Activated CD4-positive, alpha-beta T cell treated with anti-CD3 and anti-CD28 coated beads for 48 hours (primary cell): Measurements from ENCODE around the gene SEC61A1.

Experiments
- DNase-seq: peaks from one replicate; pipeline ENCODE4 v3.0.0-alpha.2; 2020

The SEC61A1 gene

DNA sequence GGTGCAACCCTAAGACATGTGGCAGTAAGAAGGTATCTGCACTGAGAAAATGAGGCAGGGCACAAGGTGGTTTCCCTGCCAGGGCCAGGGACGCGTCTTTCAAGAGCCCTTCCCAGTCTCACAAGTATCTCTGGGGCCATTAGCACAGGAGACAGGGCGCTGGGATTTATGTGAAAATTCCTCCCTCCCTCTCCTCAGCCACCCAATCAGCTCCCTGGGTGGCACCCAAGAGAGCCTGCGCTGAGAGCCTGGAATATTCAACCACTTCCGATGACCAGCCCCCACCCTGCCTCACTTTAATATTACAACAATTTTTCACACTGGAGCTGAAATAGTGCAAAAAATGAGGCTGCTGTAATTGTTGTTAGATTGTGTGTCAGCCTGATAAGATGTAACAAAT is 26.1 kb downstream of the SEC61A1 start:
- DNase-seq, result no peak

DNA sequence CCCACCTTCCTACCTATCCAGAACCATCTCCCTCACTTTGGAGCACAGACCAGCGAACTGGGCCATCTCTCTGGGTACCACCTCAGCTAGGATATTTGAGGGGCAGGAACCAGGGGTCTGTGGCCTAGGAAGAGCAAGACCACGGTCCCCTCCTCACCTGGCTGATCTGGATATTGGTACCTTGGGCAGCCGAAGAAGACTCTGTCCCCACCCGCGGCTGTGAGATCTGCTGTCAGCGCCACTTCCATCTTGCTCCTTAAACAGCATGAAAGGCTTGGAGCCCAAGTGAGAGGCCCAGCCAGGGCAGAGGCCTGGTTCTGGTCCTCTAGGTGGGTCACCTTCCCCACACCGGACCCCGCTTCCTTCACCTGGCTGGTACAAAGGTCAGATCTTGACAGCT is 26.6 kb downstream of the SEC61A1 start:
- DNase-seq, result no peak

DNA sequence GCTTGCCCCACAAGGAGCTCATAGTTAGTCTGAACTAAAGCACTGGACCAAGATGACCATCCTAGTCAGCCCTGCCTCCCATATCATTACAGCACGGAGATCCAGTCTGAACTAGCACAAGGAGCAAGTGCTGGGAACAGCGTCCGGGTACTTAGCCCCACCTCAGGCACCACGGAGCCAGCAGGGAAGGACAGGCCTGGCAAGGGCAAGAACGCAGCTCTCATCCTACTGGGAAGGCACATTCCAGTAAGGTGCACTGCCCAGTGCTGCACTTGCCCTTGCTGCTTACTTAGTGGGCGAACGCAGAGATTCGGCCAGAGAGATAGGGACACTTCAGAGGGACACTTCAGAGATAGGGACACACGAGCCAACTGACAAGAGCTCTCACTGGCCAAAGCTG is 27.6 kb downstream of the SEC61A1 start:
- no peak for DNase-seq

DNA sequence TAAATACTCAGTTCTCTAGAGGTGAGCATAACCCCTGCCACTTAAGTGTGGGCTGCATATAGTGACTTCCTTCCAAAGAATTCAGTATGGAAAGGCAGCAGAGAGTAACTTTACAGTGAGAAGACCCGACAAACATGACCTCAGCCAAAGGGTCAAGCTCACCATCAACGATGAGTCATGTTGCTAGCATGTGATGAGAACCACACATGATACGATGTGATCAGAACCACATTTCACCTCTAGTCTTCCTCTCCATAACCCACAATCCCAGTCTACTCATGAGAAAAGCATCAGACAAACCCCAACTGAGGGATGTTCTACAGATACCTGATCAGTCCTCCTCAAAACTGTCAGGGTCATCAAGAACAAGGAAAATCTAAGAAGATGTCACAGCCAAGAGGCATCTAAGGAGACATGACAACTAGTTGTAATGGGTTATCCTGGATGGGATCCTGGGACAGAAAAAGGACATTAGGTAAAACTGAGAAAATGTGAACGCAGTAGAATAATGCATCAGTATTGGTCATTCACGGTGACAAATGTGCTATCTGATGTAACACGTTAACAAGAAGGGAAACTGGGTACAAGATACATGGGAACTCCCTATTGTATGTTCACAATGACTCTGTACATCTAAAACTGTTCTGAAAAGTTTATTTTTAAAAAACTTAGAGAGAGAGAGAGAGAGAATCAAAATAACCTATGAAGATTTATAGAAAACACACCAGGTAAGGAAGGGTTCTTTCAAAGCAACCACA is 28.3 kb downstream of the SEC61A1 start:
- no peak for DNase-seq

DNA sequence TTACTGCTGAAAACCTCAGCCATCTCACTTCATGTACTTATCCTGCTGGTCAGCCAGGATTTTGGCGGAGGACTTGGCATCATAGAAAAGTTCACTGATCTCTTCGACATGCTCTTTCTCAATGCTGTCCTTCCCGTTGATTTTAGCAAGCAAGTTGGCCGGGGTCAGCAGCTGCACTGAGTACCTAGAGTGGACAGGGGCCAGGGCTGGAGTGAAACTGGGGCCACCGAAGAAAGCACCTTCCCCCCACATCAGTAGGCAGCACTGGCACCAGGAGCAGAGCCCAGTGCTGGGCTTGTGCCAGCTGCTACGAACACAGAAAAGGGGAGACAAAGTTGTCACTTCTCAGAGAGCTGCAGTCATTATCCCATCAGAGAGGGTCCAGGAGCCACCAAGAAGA is 29.0 kb downstream of the SEC61A1 start:
- DNase-seq, result no peak

DNA sequence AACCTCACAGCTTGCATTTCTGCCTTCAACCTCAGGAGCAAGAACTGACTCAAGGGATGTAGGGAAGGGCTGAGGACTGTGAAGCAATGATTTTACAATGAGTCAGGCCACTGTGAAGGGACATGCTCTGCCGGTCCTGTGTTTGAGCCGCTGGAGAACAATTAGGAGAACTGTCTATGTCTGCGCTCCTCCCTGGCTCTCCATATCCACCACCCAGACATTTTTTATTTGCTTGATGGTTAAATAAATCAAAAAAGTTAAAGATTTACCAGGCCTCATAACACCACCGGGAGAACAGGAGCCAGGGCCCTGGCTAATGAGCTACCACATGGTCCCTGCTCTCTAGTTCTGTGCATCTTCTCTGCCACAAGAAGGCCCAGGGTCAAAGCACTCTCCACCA is 29.6 kb downstream of the SEC61A1 start:
- no peak for DNase-seq

DNA sequence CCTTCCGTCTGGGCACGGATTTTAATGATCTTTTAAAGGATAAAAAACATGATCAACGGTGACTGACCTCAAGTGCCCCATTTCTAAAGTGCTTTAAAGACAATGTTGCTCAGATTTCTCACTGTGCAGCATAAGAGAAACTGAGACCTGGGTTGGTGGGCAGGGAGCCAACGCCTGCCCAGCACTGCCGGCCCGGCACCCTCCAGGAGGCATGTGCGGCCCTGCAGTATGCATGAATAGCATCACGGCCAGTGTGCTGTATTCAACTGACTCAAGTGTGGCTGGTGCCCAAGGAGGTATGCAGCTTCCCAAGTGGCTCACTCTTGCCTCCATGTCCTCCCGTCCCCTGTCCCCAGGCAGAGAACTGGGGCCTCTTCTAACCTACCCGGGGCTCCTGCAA is 30.3 kb downstream of the SEC61A1 start:
- no peak for DNase-seq

DNA sequence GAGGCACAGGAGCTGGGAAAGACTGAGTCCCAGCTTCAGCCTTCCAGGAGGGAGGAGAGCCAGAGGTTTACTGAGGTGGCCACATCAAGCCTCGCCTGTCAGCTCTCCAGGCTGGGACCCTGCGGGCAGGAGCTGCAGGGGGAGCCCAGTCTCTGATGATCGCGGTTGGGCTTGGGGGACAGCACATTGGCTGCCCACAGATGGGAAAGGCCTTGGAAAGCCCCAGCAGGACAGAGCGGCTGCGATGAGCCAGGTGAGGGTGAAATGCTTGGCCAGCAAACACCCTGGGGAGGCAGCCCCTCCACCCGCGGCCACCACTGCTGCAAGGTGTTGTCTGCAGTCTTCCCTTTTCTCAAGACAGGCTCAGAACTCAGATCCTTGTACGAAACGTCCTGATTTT is 31.2 kb downstream of the SEC61A1 start:
- no peak for DNase-seq

DNA sequence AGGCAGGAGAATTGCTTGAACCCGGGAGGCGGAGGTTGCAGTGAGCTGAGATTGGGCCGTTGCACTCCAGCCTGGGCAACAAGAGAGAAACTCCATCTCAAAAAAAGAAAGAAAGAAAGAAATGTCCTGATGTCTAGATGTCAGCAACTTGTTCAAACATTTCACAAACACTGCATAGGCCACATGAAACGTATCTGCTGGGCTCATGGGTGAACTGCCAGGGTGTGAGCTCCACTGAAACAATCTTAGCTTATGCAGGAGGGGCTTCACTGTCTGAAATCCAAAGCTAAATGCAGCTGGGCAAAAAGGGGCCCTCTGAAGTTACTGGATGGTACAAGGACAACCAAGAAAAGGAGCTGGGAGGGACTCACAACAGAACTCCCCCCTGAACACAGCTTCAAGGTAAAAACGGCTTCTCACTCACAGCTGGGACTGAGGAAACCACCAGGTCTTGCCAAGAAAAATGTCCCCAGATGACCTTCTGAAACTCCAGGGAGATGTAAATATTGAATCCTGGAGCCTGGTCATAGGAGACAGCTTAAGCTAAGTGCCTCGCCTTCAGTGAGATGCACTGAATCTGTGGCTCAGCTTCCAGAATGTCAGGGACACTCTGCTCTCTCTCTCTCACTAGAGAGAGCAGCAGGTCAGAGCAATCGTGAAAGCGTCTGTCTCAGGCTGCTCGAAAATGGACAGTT is 31.9 kb downstream of the SEC61A1 start:
- DNase-seq, result no peak

DNA sequence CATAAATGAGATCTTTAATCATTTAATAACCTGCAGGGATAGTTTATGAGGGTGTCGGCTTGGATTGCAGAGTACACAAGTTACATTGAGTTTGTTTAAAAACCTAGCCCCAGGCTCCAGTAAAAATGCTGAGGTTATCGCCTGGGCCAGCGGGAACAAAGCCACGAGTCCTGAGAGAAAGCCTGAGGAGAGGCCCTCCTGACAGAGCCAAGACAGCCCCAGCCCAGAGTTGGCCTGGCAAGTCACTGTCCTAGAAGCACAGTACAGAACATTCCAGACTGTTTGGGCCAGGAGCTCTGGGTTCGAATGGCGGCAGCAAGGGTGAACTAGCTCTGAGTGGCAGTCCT is 32.4 kb downstream of the SEC61A1 start:
- no peak for DNase-seq

DNA sequence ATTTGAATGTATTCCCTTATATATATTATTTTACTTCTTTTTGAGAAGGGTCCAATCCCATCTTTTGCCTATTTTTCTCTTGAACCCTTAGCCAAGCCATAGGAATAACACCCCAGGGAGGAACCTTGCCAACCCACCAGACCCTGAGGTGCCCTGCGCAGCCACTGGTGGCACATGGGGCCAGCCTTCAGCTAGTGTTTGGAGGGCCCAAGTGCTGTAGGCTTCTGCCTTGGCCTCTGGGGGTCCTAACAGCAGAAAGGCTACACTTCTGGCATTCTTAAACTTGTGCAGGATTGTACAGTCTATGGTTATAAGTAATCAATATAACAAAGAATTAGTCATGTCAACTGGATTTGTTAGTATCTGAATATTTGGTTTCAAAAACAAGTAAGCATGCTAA is 36.9 kb downstream of the SEC61A1 start:
- no peak for DNase-seq

DNA sequence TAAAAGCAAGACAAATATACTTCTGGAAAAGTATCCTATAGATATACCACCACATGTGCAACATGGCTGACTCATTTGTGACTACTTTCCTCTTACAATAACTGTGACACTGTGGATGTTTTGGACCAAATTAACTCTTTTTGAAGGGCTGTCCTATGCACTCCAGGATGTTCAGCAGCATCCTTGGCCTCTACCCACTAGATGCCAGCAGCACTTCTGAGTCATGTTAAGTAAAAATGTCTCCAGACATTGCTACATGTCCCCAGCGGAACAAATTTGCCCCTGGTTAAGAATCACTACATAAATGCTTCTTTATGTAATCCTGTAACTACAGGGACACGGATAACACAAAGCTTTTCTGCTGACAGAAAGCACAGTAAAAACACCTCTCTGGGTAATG is 39.3 kb downstream of the SEC61A1 start:
- DNase-seq, result no peak

DNA sequence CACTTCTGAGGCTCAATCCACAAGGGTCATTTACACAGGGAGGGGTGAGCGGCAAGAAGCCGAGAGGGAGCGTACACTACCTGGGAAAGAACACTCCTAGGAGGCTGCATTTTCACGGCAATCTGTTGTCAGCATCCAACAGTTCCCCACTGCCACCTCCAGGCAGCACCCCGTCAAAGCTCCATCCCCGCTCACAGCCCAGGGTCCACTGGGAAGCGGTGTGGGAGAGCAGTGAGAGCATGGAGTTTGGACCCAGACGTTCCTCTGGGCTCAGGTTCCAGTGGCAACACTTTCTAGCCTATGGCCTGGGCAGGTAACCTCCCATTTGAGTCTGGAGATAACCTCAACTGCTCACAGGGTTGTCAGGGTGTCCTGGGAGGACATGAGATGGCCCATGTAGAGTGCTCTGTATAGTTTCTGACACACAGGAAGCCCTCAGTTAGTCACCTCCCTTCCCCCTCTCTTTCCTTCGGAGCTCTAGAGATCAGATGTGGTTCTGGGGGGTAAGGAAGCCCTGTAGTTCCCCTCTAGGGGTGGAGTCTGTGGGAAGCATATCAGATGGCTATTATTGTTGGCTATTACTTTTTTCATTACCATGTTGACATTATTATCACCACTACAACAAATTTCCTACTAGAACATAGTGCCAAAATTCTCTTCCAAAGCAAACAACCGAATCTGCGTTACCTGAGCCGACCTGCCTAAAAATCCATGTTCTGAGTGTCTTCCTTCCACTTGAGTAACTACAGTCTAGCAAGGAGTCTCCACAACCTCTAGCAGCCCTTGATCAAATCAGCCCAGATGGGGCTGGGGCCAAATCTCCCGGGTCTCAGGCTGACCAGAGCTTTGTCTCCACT is 42.3 kb downstream of the SEC61A1 start:
- DNase-seq, result no peak

DNA sequence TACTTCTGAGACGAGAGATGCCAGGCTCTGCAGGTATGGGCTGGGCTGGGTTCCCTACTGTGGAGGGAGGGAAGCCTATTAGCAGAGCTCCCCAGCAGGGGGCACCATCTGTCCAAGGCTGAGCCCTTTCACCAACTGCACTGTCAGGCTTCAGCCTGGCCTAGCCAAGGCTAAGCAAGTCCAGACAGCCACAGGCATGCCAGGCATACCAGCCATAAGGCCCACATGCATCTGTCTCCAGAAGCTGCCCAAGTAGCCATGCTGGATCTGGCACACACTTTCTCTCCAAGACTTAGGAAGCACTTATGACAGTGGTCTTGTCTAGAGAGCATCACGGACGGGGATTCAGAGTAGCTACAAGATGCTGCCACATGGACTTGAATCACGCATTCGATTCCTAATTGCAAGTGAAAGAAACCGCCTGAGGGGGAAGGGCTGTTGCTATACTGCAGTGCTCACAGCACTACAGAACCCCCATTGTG is 43.0 kb downstream of the SEC61A1 start:
- DNase-seq, result peak; percentile 84

DNA sequence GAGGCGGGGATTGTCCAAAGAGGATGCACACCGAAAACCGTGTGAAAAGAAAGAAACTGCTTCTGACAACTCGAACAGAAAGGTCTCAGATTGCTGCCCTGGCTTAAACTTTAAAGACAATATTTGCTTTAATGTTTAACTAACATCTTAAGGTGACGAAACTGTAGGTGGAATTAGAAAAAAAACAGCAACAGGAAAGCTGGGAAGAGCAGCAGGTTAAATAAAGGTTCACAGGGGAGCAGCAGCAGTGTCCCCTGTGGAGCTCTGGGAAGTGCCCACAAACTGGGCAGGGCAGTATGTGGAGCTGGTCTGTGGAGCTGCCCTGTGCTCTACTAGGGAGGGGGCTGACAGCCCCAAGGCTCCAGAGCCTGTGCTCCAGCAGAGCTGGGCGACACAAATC is 46.0 kb downstream of the SEC61A1 start:
- DNase-seq, result no peak

DNA sequence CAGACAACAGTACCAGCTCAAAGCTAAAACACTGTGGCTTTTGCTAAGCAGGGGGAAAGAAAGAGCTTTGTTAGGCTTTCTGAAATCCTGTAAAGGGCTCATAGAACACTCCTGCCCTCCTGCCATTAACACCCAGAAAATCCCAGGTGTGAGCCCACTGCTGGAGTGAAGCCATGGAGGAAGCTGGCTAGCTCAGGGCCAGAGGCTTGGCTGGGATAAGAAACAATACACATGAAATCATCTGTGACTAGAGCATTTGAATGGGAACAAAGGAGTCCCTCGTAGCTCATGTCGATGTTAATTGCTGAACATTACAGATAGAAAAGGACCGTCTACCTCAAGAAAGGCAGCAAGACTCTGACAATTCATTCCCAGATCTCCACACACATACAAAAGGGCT is 47.9 kb downstream of the SEC61A1 start:
- no peak for DNase-seq

DNA sequence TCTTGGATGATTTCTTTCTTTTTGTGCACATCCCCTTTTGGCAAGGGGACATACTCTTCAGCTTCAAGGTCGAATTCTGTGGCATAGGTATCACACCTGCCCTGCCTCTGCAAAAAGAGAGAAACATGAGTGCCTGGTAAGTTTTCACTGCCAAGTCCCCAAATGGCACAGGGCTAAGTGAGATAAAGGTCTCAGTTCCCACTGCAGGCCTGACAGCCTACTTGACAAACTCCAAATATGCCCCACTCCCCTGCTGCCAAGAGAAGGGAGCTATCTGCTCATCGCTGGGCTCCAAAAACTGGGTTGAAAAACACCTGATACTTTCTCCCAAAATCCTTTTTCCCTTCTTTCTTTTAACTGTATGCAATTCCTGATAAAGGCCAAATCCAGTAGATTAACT is 48.4 kb downstream of the SEC61A1 start:
- no peak for DNase-seq

DNA sequence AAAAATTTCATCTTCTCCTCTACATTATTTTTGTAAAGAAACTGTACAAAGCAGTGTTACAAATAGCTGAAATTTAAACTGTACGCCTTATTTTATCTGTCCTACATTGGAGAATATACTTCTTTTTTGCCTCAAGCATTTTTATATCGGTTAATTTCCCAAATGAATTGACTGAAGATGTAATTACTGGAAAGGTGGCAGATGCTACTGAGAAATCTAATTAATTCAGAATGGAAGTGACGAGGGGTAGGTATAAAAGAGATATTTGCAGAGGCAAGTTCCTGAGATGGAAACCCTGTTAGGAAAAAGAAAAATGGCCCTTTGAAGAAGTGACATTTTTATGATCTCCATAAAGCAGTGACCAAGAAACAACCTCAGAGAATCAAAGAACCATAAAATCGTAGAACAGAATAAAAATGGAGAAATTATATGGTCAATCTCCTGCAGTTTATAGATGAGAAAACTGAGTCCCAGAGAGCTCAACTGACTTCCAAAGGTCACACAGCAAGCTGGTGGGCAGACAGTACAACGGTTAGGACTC is 51.0 kb downstream of the SEC61A1 start:
- no peak for DNase-seq

DNA sequence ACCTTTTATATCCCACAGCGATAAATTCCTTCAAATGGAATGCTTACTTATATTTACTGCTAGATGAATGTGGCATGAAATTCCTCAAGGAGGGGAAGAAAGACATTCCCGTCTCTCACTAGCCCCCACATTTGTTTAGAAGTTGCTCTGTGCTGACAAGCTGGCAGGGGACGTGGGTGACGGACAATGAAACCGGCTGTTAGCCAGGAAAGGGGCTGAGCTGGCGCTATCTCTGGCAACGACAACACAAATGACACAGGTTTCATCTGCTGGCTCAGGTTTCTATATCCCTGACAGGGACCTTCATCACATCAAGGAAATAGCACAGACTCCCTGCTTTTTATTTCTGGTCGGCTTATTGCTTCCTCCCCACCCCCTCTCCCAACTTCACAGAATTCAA is 55.6 kb downstream of the SEC61A1 start:
- no peak for DNase-seq

DNA sequence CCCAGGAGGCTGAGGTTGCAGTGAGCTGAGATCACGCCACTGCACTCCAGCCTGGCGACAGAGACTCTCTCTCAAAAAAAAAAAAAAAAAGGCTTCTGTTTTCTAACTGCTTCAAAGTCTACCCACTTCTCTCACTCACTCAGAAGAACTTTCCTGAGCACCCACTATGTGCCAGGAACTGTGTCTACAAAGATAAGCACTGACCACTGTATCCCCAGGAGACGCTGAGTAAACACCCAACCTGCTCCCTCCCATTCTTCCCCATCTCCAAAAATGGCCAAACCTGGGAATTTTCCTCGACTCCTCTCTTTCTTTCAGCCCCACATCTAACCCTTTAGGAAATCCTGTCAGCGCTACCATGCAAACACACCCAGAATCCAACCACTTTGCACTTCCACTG is 58.9 kb downstream of the SEC61A1 start:
- DNase-seq, result no peak

DNA sequence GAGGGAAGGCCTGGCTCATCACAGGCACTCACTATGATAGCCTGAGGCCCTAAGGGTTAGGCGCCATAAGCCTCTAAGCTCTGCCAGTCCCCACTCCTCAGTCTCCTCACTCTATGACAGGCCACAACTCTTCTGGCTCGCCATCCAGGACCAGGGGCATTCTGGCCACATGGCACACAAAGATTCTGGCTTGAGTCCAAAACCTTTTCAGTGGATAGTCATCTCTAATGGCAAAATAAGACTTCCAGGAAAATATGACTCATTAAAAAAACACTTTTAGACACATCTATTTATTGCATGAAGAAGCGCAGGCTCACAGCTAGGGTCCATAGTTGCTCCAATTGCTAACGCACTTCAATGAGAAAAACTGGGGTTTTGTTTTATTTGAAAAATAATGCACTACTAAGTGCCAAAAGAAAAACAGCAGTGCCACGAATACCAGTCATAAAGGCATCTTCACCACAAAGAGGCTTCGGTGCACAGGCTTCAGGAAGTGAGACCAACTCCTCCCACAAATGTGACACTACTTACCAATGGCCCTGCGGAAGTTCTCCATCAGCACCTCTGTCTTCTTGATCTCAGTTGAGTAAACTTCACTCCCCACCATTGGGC is 60.2 kb downstream of the SEC61A1 start:
- peak; percentile 58 for DNase-seq

DNA sequence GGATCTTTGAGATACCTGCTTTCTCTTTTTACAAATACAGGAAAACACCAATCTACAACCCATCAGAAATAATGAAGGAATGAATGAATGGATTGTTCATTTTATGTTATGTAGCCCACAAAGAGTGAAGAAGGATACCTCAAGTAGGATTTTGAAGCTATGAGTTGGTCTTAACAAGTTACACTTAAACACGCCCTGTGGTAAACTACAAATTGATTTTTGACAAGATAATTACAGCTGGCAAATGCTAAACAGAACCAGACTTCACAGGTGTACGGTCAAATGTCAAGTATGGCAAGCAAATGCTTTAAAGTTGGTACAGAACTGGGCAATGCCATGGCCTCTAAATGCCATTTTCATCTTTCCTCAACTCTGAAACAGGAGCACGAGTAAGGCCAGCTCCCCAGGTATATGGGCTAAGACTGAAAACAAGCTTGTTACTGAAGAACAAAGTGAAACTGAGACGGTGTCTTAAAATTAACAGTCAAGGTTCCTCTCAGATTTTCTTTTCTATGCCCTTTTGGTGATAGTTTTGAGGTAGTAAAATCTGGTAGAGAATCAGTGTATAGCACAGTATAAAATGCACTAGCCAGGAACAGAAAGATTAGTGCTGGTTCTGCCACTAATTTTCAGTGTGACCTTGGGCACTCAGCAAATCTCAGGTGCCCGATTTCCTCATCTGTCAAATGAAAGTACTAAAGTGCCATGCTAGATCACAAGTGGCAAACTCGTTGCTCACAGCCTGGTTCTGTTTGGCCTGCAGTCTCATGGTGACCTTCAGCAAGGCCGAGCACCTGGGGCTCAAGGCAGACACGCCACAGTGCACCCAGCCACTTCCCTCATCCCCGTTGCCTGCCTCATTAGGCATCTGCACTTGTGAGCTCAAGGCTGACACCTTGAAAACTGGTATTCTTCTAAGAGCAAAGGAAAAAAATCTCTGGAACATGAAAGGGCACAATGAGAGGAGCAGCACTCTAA is 61.9 kb downstream of the SEC61A1 start:
- DNase-seq, result no peak
